ENCODE results near the gene FLCN. TPM values are rescaled to one million over a fixed set of nuclear protein-coding genes. Genes with fewer than 3 reads are reported as not detected.

FLCN gene
- total and polyA plus RNA-seq, 2 experiments from 2014 or later: 12.1 to 36.6 TPM

- TF ChIP-seq CTCF (conservative IDR thresholded peaks at IDR 0.05; ENCODE audit: low read depth in 2 of 2) (no peak), JUNB (IDR thresholded peaks at IDR 0.05; ENCODE audit: unreplicated experiment) (no peak)
Measured at GRCh38 chr17:17239832-17240231, 2.9 kb upstream of the FLCN start (continued).

GRCh38 chr17:17236295-17237025, 508 bp downstream of the FLCN start:
- Histone ChIP-seq H3F3A (replicated peaks; ENCODE audit: low read depth) (0 out of 2 replicates have a peak, but pooled peaks cover 5% of the 10 kb centered on the region), H4K20me1 (replicated peaks; ENCODE audit: insufficient read depth) (peaks cover 11% of the 10 kb centered on the region; the same call in 1 of the 2 replicates), H3K79me2 (replicated peaks; ENCODE audit: insufficient read depth) (peaks cover 43% of the 10 kb centered on the region), H3K36me3 (ENCODE audit: insufficient read depth) (no peaks in the 10 kb centered on the region), H3K27ac (ENCODE audit: low read depth) (no peak overlapping the region), H3K9me2 (ENCODE audit: insufficient read depth) (no peaks in the 10 kb centered on the region), H2AFZ (peak overlapping the region; percentile 56; the same call in 1 of the 2 replicates), H3K4me1 (ENCODE audit: insufficient read depth) (peaks cover 10% of the 10 kb centered on the region), H3K27me3 (ENCODE audit: insufficient read depth) (no peaks in the 10 kb centered on the region), H3K4me3 (peak overlapping the region; percentile 98), H3K4me2 (peak overlapping the region; percentile 78)
- peak overlapping the region; percentile 98 for H3K4me3 Mint-ChIP-seq
- H3K36me3 Mint-ChIP-seq (ENCODE audit: low read depth): peaks cover 10% of the 10 kb centered on the region
- peaks cover 16% of the 10 kb centered on the region for H3K4me1 Mint-ChIP-seq
- DNase-seq (ENCODE audit: low spot score) (peak; percentile 56), ATAC-seq (peak; percentile 58)
- peaks cover 11% of the 10 kb centered on the region for H3K27me3 Mint-ChIP-seq (ENCODE audit: insufficient read depth, low read depth, poor library complexity)
- H3K9me3 Mint-ChIP-seq: no peaks in the 10 kb centered on the region
- TF ChIP-seq ZNF462 (CRISPR knock-in tag; IDR thresholded peaks at IDR 0.05): no peak
- no peak for TF ChIP-seq STAT1 (IDR thresholded peaks at IDR 0.05; ENCODE audit: unreplicated experiment)
- TF ChIP-seq POLR2AphosphoS5 (IDR thresholded peaks at IDR 0.05; ENCODE audit: low read depth): no peak
- TF ChIP-seq ZNF331 (CRISPR knock-in tag; IDR thresholded peaks at IDR 0.05; ENCODE audit: low read depth): no peak
- no peak for TF ChIP-seq CREB1 (CRISPR knock-in tag; IDR thresholded peaks at IDR 0.05; ENCODE audit: low read depth)
- TF ChIP-seq ZNF114 (CRISPR knock-in tag; IDR thresholded peaks at IDR 0.05): no peak
- no peak for TF ChIP-seq JUNB (IDR thresholded peaks at IDR 0.05; ENCODE audit: unreplicated experiment)
- no peak for TF ChIP-seq NANOG (IDR thresholded peaks at IDR 0.05; ENCODE audit: borderline replicate concordance)
- no peak for TF ChIP-seq CTCF (conservative IDR thresholded peaks at IDR 0.05; ENCODE audit: low read depth in 2 of 2)
- no peak for TF ChIP-seq EZH2 (IDR thresholded peaks at IDR 0.05; ENCODE audit: low read depth, unreplicated experiment)
- no peak for TF ChIP-seq EZH2phosphoT487 (IDR thresholded peaks at IDR 0.05; ENCODE audit: unreplicated experiment)
- H3K27ac Mint-ChIP-seq: peak overlapping the region; percentile 97

Data from GM23338 (cell line).